Measurements from ENCODE around the gene UBE2E3. TPM values are rescaled to one million over a fixed set of nuclear protein-coding genes. Genes with fewer than 3 reads are reported as not detected.
"Not testable (repeated sequence)": the region's sequence is repeated elsewhere in the genome, so short reads cannot be mapped to it uniquely, and the experiment has no call there.

The UBE2E3 gene
- total RNA-seq, 1 donor from 2014 or later: 55.1 TPM

DNA sequence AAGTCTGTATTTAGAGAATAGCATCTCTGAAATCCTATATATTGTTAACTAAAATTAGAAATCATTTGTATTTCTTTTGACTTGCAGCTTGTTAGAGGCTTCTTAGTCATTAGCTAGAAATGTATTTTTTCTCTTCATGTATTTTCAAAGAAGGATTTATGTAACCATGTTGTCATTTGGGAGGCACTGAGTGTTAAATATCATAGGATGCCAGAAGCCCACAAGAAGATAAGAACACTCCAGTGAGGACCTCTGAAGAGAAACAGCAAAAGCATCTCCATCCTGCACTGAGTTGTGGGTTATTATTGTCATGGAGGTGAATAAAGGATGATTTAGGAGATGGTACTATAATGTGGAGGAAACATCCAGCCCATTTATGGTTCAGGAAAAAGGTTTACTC lies 93.5 kb downstream of the UBE2E3 start:
- DNase-seq (ENCODE audit: low read depth, low spot score): no peak

- DNase-seq (ENCODE audit: low read depth, low spot score): no peak
Observed at GRCh38 chr2:181074457-181074856, 94.1 kb downstream of the UBE2E3 start.

DNA sequence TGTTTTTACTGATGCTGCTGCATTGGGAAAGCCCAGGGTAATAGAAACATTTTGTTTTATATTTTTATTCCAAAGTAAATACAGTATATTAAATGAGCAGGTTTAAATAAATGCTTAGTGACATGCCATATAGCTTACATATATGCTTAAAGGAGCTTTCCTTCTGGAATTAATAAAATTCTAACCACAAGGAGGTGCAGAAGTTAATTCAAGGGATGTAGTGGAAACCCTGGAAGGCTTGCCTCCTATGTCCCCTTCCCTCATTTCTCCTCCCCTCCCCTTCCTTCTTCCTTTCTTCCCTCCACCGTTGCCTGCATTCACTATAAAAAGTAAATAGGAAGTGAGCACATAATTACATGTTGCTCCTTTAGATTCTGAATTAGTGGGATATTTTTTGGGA lies 96.3 kb downstream of the UBE2E3 start:
- no peak for DNase-seq (ENCODE audit: low read depth, low spot score)

DNA sequence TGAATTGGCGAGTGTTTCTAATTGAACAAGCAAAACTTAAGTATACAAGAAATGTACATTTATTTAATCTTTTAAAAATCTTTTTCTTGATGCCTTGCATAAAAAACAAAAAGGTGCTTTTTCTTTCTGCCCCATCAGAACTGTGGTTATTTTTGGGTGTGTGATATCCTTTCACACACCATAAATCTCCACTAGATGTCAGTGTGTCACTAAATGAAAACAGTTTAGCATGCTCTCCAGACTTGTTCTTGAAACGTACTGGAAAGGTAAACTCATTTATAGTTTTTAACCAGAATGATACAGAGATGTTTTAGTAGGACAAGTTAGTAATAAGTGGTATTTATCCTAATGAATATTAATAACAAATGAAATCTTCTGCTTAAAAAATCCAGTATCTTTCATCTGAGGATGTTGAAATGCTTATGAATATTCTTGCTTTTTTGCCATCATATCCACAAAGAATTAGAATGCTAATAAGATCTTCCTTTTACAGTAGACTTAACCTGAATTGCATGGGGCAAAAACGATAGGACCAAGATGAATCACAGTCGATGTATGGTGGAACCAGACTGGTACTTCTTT lies 96.8 kb downstream of the UBE2E3 start:
- DNase-seq (ENCODE audit: low read depth, low spot score): no peak

GRCh38 chr2:181083140-181083539 lies 102.7 kb downstream of the UBE2E3 start:
- DNase-seq (ENCODE audit: low read depth, low spot score): no peak

GRCh38 chr2:181085734-181086133 lies 105.3 kb downstream of the UBE2E3 start:
- no peak for DNase-seq (ENCODE audit: low read depth, low spot score)

DNA sequence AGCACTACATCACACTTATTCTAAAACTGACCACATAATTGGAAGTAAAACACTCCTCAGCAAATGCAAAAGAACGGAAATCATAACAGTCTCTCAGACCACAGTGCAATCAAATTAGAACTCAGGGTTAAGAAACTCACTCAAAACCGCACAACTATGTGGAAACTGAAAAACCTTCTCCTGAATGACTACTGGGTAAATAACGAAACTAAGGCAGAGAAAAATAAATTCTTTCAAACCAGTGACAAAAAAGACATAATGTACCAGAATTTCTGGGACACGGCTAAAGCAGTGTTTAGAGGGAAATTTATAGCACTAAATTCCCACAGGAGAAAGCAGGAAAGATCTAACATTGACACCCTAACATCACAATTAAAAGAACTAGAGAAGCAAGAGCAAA lies 111.5 kb downstream of the UBE2E3 start:
- DNase-seq (ENCODE audit: low read depth, low spot score): not testable (repeated sequence)

- no peak for DNase-seq (ENCODE audit: low read depth, low spot score)
Observed at GRCh38 chr2:181095486-181095885, 115.1 kb downstream of the UBE2E3 start.

- DNase-seq (ENCODE audit: low read depth, low spot score): no peak
Observed at GRCh38 chr2:181103659-181104058, 123.3 kb downstream of the UBE2E3 start.

- DNase-seq (ENCODE audit: low read depth, low spot score): no peak
Observed at GRCh38 chr2:181104512-181105115, 124.2 kb downstream of the UBE2E3 start.

DNA sequence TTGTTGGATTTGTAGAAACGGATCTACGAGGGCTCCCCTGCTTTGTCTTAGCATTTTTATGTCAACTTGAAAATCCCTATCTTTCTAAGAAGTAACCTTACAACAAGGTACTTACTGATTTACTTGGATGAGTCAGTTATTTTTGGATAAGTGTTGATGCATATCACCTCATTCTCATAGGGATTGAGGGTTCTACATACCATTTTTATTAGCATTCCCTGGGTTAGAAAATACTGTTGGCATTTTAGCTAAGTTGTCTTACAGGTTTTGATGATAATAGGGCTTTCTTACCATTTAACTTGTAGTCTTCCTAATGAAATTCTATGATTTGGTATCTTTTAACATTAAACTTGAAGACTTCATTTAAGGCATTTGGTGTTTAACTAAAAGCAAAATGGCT lies 125.2 kb downstream of the UBE2E3 start:
- no peak for DNase-seq (ENCODE audit: low read depth, low spot score)

GRCh38 chr2:181106229-181106628 lies 125.8 kb downstream of the UBE2E3 start:
- DNase-seq (ENCODE audit: low read depth, low spot score): no peak

DNA sequence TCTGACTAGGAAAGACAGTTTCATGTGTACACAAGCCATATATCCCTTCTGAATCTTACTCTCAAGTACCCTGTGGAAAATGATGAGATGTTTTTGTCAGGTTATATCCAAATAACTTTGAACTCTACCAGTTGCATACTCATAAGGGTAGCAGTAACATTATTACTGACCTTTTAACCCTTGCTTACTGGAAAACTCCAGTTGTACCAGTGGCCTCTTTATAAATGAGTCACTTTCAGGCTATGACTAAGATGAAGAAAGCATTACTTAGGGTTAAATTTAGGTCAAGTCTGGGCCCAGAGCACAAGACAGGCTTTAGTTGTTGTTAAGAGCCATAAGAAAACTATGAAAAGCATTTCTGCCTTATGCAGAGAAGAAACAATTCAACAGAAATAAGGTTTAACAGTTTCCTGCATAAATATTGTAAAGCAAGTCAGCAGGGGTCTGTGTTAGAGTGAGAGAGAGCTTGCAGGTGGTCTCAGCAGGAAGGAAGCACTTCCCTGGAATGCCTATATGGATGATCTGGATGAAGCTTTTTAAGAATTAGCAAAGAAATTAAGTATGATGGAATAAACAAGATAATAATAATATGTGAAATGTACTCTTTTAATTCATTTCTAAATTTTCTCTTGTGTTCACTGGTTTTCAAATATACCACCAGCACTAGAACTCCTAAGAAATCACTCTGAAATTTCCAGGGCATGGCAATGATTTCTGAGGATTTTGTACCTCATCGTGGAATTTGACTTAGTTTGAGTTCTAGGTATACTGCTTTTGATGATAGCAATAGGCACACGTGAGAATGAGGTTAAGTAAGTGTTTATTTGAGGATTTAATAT lies 126.6 kb downstream of the UBE2E3 start:
- peak; percentile 45 for DNase-seq (ENCODE audit: low read depth, low spot score)

DNA sequence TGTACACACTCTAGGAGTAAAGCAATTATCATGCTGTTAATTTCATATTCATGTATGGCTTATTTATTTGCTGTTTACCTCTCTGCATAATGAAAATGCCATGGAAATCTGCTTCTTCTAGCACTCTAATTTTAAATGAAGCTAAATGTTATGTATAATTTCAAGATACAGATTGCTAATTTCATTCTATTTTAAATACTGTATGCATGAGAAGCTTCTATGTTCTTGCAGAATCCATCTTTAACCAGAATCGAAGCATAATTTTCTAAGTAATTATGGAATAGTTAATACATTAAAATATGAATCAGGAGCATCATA lies 127.2 kb downstream of the UBE2E3 start:
- DNase-seq (ENCODE audit: low read depth, low spot score): no peak

- no peak for DNase-seq (ENCODE audit: low read depth, low spot score)
Observed at GRCh38 chr2:181111059-181111458, 130.7 kb downstream of the UBE2E3 start.

- no peak for DNase-seq (ENCODE audit: low read depth, low spot score)
Observed at GRCh38 chr2:181112916-181113315, 132.5 kb downstream of the UBE2E3 start.

All from pulmonary artery endothelial cell (primary cell).